Measurements from ENCODE around the gene NCOA1.

- TF ChIP-seq CTCF (IDR thresholded peaks at IDR 0.05; ENCODE audit: insufficient read depth, low read length) (peak; percentile 33), GABPA (IDR thresholded peaks at IDR 0.05; ENCODE audit: low read depth) (no peak), POLR2AphosphoS5 (IDR thresholded peaks at IDR 0.05; ENCODE audit: low read depth) (peak; percentile 79; the same call in 1 of the 2 replicates), REST (IDR thresholded peaks at IDR 0.05; ENCODE audit: insufficient replicate concordance, low read depth) (peak; percentile 52)
Observed at GRCh38 chr2:24792874-24793760, 302.1 kb downstream of the NCOA1 start, which contains the start of the genes CENPO and PTRHD1.

Data from HL-60 (cell line).